Mucosa of descending colon (tissue), 3 donors: ENCODE data around the gene ASIC1. TPM values are rescaled to one million over a fixed set of nuclear protein-coding genes. Genes with fewer than 3 reads are reported as not detected.
A peak's percentile ranks its signal among the peaks of the same experiment; 100 is the strongest.

Experiments
- ATAC-seq: fragments of 200-7000 bp; cut with Tn5 transposase; one replicate; pipeline ENCODE4 v1.9.1; 2020; ENCODE audit warnings: mild to moderate bottlenecking, moderate library complexity
- DNase-seq, 3 donors: peaks; one replicate each; pipeline ENCODE4 v3.0.0-alpha.2; 2020
- H3K36me3 ChIP-seq: fragments of 200-600 bp; one replicate; pipeline ENCODE4 v1.8.0; 2021; ENCODE audit warnings: low read depth, mild to moderate bottlenecking
- H3K4me1 ChIP-seq: fragments of 200-600 bp; one replicate; pipeline ENCODE4 v1.8.0; 2021; ENCODE audit warnings: low read depth, mild to moderate bottlenecking
- H3K4me3 ChIP-seq: fragments of 200-600 bp; one replicate; pipeline ENCODE4 v1.8.0; 2021; ENCODE audit warnings: mild to moderate bottlenecking
- H3K9me3 ChIP-seq: fragments of 200-600 bp; one replicate; pipeline ENCODE4 v1.8.0; 2021; ENCODE audit warnings: mild to moderate bottlenecking
- CTCF ChIP-seq: fragments of 200-600 bp; IDR thresholded peaks from one replicate; pipeline ENCODE4 v1.8.0; 2022; ENCODE audit warnings: antibody characterized with exemption, mild to moderate bottlenecking
- intact Hi-C, 2 donors: fragments of 100-400 bp; cut with DNase I in 1 of 2; cut with micrococcal nuclease in 1 of 2; formaldehyde crosslinking; loops; one replicate each; pipeline versions ENCODE4 v1.11.0 to v1.11.1; 2022; cut with DNase I, micrococcal nuclease
- total RNA-seq, 3 donors: library from RNA; stranded (reverse); fragmentation: NEBNext Ultra II Directional in 2 of 3; extraction: Animal tissue kit (Norgen Biotek cat#: 25700) in 2 of 3; gene quantifications; one replicate each; pipeline versions ENCODE4 v1.2.1 to v1.2.4, GENCODE V29; 2021 to 2023
- donor health status: DM: no; HTN: no; CAD: no; lungs with moderate emphysema.
- donor health status: DM: no; HTN: no; CAD: no.
- donor health status: DM: no; HTN: yes; CAD: no.

Gene ASIC1
- total RNA-seq, 3 donors from 2014 or later = 0.35 to 9.9 (median 1.7) TPM

GRCh38 chr12:50041962-50042361, 15.4 kb upstream of the ASIC1 start:
- intact Hi-C loops = no loop called here
- no peaks in the 10 kb centered on the region for H3K4me1 ChIP-seq
- no peak for ATAC-seq
- no peaks in the 10 kb centered on the region for H3K9me3 ChIP-seq
- TF ChIP-seq CTCF = no peak
- no peaks in the 10 kb centered on the region for H3K36me3 ChIP-seq
- peak in 1 of 3 donors; percentile 5 for DNase-seq
- no peak overlapping the region for H3K4me3 ChIP-seq

GRCh38 chr12:50042693-50043092, 14.7 kb upstream of the ASIC1 start:
- no peaks in the 10 kb centered on the region for H3K9me3 ChIP-seq
- no peaks in the 10 kb centered on the region for H3K36me3 ChIP-seq
- H3K4me1 ChIP-seq = no peaks in the 10 kb centered on the region
- no peak for TF ChIP-seq CTCF
- no peak overlapping the region for H3K4me3 ChIP-seq
- no peak for ATAC-seq
- intact Hi-C loops = no loop called here
- peak in 1 of 3 donors; percentile 3 for DNase-seq

GRCh38 chr12:50043308-50043707, 14.1 kb upstream of the ASIC1 start:
- ATAC-seq (no peak), DNase-seq (no peak)
- intact Hi-C loops = no loop called here
- no peak for TF ChIP-seq CTCF
- Histone ChIP-seq H3K36me3 (no peaks in the 10 kb centered on the region), H3K4me1 (no peaks in the 10 kb centered on the region), H3K4me3 (no peak overlapping the region), H3K9me3 (no peaks in the 10 kb centered on the region)

GRCh38 chr12:50043854-50044253, 13.5 kb upstream of the ASIC1 start:
- intact Hi-C loops = no loop called here
- TF ChIP-seq CTCF = no peak
- DNase-seq = peak in 1 of 3 donors; percentile 4
- Histone ChIP-seq H3K9me3 (no peaks in the 10 kb centered on the region), H3K4me1 (no peaks in the 10 kb centered on the region), H3K4me3 (no peak overlapping the region), H3K36me3 (no peaks in the 10 kb centered on the region)
- ATAC-seq = no peak

- Histone ChIP-seq H3K4me1 (no peaks in the 10 kb centered on the region), H3K4me3 (no peak overlapping the region), H3K36me3 (no peaks in the 10 kb centered on the region), H3K9me3 (no peaks in the 10 kb centered on the region)
- no peak for TF ChIP-seq CTCF
- intact Hi-C loops = no loop called here
- ATAC-seq = no peak
- DNase-seq = no peak
These were observed 9.6 kb upstream of the ASIC1 start for GRCh38 chr12:50047693-50048250.
